Measurements from ENCODE around the gene CST4.
A peak's percentile ranks its signal among the peaks of the same experiment; 100 is the strongest.
"Not testable (repeated sequence)": the region's sequence is repeated elsewhere in the genome, so short reads cannot be mapped to it uniquely, and the experiment has no call there.

Gene CST4, protein sequence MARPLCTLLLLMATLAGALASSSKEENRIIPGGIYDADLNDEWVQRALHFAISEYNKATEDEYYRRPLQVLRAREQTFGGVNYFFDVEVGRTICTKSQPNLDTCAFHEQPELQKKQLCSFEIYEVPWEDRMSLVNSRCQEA

DNA sequence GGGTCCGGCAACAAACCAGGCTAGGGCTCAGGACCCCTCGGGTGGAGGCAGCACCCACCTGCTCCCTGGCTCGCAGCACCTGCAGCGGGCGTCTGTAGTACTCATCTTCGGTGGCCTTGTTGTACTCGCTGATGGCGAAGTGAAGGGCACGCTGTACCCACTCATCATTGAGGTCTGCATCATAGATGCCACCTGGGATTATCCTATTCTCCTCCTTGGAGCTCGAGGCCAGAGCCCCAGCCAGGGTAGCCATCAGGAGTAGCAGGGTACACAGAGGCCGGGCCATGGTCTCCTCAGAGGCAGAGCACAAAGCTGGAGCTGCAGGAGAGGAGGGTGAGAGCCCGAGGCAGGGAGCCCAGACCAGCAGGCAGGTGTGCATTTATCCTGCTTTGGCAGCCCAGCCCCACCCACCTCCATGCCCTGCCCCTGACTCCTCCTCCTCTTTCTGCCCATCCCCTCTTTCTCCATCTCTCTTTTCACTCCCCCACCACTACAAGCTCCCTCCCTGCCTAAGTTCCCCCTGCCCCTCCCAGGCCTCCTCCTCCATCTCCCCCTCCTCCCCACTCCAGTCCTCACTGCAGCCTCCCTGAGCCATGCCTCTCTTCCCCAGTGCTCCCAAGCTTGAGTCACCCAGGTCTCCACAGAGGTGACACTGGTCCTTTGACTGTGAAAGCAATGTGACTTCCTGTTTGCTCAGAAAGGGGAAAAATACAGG is at the start of gene CST4:
Gene CST4 (minus strand): TSS at position 355 of the 715 bp plus-strand sequence. CDS start 69 bp downstream, at position 286.
- DNase-seq (ENCODE audit: low read depth): not testable (repeated sequence)

DNA sequence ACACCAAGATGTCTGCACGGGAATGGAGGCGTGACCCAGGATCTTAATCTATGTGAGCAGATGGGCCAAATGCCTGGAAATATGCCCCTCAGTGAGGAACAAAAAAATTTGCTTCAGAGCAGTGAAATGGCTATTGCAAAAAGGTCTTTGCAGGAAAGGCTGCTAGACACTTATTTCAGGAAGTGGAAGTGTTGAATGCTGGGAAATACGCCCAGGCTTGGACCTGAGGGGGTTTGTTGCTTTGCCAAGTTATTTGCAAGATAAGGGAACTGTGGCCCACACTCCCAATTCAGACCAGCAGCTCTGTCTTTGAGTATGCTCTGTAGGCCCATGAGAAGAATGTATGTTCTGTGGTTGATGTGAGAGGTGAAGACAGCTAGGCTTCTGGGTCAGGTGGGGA is 46.6 kb upstream of the CST4 start:
- not testable (repeated sequence) for DNase-seq (ENCODE audit: low read depth)

DNA sequence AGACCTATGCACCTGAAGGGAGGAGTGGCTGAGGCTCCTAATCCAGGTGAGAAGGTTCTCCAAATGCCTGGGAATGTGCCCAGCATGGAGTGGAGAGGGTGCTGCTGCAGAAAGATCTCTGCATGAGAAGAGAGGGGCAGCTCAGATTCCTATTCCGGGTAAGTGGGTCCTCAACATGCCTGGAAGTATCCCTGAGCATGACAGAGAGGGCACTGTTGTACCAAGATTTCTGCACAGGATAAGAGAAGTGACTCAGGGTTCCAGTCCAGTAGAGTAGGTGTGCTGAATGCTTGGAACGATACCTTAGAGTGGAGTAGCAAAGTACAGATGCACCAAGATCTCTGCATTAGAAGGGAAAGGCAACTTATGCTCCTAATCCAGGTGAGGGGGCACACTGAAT is 46.1 kb upstream of the CST4 start:
- DNase-seq (ENCODE audit: low read depth): not testable (repeated sequence)

DNA sequence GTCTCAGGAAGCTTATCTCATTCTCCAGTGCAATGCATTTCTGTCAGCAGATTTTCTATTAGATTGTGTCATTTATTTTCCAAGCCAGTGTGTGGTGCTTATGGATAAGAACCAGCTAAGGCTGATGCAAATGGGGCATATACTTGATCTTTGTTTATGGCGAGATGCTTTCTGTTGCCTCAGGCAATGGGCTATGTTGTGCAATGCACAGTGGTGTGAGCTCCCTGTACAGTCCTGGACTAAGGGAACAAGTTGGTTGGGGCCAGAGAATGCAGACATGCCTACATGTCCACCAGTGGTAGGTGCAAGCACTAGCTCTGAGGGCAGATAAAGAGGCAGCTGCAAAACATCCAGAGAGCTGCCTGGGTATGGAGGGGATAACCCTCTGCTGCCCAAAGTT is 45.6 kb upstream of the CST4 start:
- not testable (repeated sequence) for DNase-seq (ENCODE audit: low read depth)

DNA sequence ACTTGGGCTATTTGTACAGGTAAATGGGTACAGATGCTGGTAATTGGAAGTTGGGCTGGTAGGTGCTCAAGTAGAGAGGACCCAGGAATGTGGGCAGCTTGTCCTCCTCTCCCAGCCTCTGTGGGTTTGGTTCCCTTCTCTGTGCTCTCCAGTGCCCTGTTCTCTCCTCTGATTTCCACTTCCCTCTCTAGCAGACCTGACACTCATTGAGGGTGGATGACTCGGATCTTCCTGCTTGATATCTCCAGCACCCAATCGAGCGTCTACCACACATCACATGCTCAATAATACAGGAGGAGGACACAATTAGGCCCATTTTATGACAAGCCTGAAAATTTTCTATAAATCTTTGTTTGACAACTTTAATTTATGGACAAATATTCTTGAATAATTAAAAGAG is 38.2 kb upstream of the CST4 start:
- DNase-seq (ENCODE audit: low read depth): no peak

DNA sequence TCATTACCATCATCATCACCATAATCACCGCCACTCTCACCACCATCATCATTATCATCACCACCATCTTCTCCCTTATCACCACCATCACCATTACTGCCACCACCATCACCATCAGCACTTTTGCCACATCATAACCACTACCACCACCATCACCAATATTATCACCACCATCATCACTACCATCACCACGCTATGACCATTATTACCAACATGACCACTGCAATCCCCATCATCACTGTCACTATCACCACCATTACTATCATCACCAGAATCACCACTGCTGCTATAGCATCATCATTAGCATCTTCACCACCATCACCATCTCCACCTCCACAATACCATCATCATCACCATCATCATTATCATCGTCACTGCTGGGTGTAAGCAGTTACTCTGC is 36.3 kb upstream of the CST4 start:
- no peak for DNase-seq (ENCODE audit: low read depth)

DNA sequence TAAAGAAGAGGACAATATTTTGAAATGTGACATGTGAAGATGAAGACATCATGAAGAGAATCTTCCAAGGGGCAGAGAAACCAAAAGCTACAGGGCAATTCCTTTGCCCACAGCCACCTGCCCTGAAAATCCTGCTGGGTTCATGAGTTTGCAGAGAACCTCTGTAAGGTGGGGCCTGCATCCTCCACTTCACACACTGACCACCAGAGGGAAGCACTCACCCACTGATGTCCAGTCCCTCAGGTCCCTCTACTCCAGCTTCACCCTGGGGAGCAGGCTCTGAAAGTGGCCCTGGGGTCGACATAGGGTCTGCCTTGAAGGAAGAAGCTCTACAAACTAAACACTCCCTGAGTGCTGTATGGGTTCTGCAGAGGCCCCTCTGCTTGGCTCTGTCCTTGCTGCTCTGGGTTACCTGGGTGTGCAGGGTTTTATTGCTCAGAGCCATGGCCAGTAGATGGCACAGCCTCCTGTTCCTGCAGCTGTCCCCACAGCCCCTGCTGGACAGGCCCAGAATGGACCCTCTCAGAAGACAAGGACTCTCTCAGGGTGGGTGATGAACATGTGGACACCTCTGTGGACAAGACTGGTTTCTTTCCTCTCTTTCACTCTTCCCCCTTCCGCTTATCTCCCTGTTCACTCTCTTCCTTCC is 34.9 kb upstream of the CST4 start:
- DNase-seq (ENCODE audit: low read depth): peak; percentile 6

DNA sequence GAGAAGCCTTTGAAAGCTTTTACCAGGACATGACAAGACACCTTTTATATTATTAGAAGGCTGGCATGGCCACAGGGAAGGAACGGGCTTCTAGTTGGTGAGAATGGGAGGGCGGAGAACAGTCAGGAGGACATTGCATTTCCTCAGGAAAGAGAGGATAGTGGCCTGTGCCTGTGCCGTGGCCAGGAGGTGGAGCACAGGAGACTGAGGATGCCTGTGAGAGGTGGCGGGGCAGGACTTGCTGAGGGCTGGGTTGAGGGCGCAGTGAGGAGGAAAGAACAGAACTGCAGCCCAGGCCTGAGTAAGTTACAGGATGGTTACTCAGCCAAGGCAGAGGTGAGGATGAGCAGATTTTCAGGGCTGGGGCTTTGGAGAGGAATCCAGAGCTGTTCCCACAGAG is 34.0 kb upstream of the CST4 start:
- not testable (repeated sequence) for DNase-seq (ENCODE audit: low read depth)

DNA sequence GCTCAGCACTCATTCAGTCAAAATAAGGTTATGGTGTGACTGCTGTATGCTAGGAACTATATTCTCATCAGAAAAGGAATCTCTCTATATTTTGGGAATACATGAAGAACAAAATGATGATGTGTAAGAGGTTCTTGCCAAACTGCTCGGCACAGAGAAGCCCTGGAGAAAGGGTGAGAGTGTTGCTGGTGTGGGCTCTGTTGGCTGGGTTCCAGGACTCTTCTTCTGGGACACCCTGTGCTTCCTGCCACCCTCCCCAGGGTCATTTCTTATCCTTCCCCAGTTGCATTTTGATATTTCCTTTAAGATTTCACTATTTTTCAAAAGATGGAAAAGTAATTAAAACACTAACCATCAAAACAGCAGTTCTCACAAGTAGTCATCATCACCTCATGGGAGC is 33.1 kb upstream of the CST4 start:
- no peak for DNase-seq (ENCODE audit: low read depth)

DNA sequence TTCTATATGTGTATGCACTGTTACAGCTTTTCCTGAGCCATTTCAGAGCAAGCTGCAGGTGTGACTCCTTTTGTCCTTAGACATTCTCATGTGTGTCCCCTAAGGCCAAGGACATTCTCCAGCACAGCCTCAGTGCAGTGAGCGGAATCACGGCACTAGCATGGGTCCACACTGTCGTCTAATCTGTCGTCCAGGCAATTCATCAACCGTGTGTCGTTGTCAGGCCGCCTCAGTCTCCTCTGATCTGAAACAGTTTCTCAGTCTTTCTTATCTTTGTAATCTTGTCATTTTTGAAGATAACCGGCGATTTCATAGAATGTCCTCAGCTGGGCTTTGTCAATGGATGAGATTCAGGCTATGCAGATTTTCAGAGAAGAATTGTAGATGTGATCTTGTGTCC is 30.5 kb upstream of the CST4 start:
- not testable (repeated sequence) for DNase-seq (ENCODE audit: low read depth)

DNA sequence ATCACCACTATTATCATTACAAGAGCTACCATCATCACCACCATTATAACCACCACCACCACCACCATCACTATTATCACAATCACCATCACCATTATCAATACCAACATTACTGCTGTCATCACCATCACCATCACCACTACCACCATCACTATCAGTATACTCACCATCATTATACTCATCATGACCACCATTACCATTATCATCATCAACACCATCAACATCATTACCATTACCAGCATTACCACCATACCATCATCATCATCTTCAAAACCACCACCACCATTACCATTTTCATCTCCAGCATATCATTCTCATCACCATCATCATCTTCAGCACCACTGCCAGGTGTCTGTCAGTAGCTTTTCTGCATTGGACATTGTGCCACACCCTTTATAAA is 22.9 kb upstream of the CST4 start:
- DNase-seq (ENCODE audit: low read depth): not testable (repeated sequence)

DNA sequence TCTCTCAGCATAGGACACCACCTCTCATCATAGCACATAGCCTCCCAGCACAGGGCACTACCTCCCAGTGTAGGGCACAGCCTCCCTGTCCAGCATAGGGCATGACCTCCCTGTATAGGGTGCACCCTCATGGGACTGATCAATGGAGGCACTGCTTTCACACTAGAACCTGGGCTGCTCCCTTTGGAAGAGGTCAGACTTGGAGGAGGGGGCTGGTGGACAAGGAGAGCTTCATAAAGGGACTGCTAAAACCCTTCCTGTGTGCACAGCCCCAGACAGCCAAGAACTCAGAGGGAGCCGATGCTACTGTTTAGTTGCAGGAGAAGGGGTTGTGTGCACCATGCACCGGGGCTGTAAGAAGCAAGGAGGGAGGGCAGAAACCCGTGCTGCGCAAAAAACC is 21.9 kb upstream of the CST4 start:
- DNase-seq (ENCODE audit: low read depth): no peak

DNA sequence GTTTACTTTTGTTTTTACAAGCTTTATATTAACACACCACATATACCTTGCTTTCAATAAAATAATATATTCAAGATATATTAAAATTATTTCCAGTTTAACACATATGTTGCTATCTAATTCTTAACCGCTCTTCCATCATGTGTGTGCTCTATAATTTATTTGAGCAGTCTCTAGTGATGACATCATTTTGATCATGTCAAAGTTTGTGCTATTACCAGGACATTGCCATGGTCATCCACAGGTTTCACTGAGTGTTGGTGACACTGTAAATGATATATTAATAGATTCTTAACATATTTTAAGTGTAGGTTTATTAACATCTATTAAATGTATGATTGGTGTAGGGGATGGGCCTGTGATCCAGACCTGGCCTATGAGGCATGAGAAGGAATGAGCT is 17.1 kb upstream of the CST4 start:
- DNase-seq (ENCODE audit: low read depth): no peak

DNA sequence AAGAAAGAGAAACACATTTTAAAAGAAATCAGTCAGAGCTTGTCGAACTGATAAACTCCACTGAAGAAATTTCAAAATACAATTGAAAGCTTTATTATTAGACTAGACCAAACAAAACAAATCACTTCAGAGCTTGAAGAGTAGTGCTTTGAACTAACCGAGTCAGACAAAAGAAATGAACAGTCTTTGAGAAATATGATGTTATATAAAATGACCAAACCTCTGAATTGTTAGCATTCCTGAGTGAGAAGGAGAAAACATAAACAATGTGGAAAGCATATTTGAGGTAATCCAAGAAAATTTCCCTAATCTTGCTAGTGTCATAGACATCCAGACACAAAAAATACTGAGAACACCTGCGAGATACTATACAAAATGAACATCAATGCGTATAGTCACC is 13.2 kb upstream of the CST4 start:
- DNase-seq (ENCODE audit: low read depth): no peak

DNA sequence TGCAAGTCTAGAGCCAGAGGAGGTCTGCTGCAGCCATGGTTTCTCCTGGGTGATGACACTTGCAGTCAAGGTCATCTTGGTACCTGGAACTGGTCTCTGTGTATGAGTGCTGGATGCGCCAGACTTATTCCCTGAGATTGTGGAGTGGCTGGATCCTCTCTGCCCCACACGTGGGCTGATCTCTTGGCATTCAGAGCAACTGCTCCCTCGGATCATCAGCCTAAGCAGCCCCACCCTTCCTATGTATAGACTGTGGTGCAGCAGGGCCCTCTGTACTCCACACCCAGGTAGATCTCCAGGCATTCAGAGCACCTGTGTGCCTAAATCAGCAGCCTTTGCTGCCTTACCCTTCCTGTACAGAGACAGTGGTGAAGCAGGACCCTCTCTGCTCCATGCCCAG is 12.1 kb upstream of the CST4 start:
- DNase-seq (ENCODE audit: low read depth): no peak

DNA sequence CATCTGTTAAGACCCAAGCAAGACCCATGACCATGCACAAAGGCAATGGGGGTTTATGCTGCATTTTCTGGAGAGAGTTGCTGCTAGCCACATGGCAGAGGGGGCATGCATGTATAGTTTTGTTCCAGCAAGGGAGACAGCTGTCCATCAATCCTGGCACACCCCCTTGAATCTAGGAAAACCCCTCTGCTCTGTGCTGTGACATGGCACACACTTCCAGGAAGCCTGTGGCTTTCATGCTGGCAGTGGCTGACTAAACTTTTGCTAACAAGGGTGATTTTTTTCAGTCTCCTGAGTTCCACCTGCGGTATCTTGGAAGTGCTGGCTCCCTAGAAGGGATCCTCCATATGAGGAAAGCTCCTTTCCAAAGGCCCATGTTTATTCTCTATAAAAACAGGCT is 9.1 kb upstream of the CST4 start:
- no peak for DNase-seq (ENCODE audit: low read depth)

DNA sequence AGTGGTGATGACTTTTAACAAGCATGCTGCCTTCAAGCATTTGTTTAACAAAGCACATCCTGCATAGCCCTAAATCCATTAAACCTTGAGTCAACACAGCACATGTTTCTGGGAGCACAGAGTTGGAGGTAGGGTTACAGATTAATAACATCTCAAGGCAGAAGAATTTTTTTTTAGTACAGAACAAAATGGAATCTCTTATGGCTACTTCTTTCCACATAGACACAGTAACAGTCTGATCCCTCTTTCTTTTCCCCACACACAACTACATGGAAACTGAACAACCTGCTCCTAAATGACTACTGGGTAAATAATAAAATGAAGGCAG is 6.2 kb upstream of the CST4 start:
- not testable (repeated sequence) for DNase-seq (ENCODE audit: low read depth)

DNA sequence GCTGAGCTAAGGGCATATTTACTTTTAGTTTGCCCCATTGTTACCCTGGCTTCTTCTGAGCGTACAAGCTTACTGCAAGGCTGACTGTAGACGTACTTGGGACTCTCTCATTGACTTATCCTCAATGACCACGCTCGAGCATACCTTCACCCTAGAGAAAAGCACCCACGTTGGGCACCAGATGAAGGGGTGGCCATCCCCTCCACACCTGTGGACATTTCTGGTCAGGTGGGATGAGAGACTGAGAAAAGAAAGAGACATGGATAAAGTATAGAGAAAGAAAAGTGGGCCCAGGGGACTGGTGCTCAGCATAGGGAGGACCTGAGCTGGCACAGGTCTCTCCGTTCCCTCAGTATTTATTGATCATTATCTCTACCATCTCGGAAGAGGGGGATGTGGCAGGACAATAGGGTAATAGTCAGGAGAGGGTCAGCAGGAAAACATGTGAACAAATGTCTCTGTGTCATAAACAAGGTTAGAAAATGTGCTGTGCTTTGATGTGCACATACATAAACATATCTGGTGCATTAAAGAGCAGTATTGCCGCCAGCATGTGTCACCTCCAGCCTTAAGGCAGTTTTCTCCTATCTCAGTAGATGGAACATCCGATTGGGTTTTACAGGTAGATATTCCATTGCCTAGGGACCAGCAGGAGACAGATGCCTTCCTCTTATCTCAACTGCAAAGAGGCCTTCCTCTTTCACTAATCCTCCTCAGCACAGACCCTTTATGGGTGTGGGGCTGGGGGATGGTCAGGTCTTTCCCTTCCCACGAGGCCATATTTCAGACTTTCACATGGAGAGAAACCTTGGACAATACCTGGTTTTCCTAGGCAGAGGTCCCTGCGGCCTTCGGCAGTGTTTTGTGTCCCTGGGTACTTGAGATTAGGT is 5.6 kb upstream of the CST4 start:
- DNase-seq (ENCODE audit: low read depth): not testable (repeated sequence)

DNA sequence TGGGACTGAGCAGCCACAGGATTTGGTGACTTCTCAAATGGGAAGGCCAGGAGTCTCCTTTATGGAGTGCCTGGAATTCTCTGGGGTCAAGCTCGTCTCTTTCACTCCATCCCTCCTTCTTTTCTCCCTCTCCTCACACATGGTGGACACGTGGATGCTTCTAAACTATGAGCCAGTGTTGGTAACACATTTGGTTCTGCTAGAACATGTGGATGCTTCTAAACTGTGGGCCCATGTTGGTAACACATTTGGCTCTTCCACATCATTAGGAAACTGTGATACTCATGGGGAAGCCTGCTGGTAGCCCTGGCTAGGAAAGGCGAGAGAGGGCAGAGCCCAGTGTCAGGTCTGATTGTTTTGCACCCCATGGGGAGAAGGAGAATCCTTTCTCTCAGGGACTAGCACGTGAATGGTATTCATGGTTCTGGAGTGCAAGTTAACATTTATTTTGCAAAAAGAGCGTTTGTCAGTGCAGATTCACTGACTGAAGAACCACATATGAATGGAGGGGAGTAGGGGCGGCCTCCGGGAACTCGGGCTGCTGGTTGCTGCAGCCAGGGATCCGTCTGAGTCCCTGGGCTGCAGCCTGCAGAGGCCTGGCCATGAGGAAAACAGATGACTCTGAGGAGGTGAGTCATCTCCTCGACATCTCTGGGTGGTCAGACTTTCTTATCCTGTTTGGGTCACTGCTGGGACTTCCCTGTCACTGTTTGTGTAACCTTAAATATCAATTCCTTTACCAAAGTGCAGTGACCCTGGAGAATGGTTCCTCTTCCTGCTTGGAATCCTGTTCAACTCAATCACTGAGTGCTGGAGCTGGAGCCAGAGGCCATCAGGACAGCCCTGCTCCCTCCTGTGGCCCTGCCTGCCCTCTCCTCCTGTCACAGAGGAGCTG is 4.1 kb upstream of the CST4 start:
- not testable (repeated sequence) for DNase-seq (ENCODE audit: low read depth)

DNA sequence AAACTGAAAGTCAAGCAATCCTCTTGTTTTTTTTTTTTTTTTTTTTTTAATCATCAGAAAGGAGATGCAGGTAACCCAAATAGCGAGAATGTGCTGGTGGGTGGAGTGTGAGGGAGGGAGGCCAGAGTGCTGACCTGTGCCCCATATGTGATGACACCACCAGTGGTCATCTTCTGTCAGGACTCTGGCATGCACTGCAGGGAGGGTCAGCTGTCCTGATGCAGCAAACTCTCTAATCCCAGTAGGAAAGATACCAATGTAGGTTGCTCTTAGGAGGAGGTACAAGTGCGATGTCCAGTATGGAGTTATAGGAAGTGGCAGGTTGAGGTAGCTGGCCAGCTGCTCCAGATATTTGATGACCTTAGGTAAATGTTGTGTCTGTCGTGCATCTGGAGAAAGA is 2.8 kb upstream of the CST4 start:
- DNase-seq (ENCODE audit: low read depth): no peak

DNA sequence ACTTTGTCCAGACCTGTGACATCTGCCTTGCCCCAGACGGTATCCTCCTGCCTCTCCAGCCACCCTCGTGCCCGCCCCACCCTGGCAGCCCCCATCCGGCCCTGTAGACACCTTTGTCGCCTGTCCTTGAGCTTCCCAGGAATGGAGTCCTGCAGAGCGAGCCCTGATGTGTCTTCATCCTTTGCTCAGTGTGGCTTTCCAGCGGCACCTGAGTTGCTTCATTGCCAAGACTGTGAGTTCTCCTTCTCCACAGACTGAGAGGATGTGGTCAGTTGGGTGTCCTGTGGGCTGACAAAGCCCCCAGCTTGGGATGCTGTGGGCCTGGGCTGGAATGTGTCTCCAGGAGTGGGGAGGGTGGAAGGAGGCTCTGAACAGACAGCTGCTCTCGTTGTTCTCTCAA is 1.7 kb upstream of the CST4 start:
- no peak for DNase-seq (ENCODE audit: low read depth)

DNA sequence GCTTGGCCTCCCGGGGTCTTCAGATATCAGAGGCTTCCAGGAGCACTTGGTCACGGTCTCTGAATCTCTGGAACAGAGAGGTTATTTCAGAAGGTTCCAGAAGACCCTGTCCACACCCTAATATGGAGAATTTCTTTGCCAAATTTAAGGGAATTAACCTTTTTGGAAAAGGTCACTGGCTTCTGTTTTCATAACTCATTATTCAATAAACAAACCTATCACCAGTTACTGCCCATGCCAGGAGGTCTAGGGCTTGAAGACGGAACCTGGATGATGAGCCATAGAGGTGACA is 507 bp upstream of the CST4 start:
- DNase-seq (ENCODE audit: low read depth): no peak

Measured in activated T-cell treated with anti-CD3 and anti-CD28 coated beads for 48 hours (primary cell).